ENCODE results near the gene RPL22L1. TPM values are rescaled to one million over a fixed set of nuclear protein-coding genes. Genes with fewer than 3 reads are reported as not detected.

RPL22L1 gene
- total and polyA plus RNA-seq, 2 of the 4 experiments (the other 2 are of a cell fraction) = 37.1 to 92.0 TPM

GRCh38 chr3:170899455-170899854 lies 29.5 kb upstream of the RPL22L1 start:
- Histone ChIP-seq H2AK9ac (replicated peaks; ENCODE audit: low read depth, low read length, poor library complexity) (no peak overlapping the region), H4K5ac (ENCODE audit: low read depth, low read length) (no peak overlapping the region), H2BK15ac (ENCODE audit: low read depth, low read length) (no peak overlapping the region), H3K27ac (ENCODE audit: insufficient read depth, low read length) (no peak overlapping the region), H2BK120ac (ENCODE audit: low read depth, low read length) (no peak overlapping the region), H4K20me1 (ENCODE audit: insufficient read depth, low read length) (no peaks in the 10 kb centered on the region), H3K4ac (ENCODE audit: low read depth, low read length) (no peak overlapping the region), H3K23ac (ENCODE audit: low read depth, low read length) (no peak overlapping the region), H3K56ac (ENCODE audit: extremely low read depth, insufficient read depth, low read length) (no peak overlapping the region), H3K9me3 (ENCODE audit: control insufficient read depth, insufficient read depth, low read length) (no peaks in the 10 kb centered on the region), H4K91ac (ENCODE audit: insufficient read depth, low read depth, low read length) (no peak overlapping the region), H2BK5ac (ENCODE audit: low read depth, low read length, poor library complexity, severe bottlenecking) (no peak overlapping the region), H3K4me3 (ENCODE audit: insufficient read depth, low read depth, low read length) (no peak overlapping the region), H3K4me1 (ENCODE audit: control insufficient read depth, insufficient read depth, low read length) (no peaks in the 10 kb centered on the region), H3K4me2 (ENCODE audit: low read depth, low read length) (no peak overlapping the region), H3K9me1 (ENCODE audit: insufficient read depth, low read length) (0 out of 2 replicates have a peak, but pooled peaks cover 2% of the 10 kb centered on the region), H3K79me1 (ENCODE audit: low read depth in 1 of 2, low read length in 2 of 2) (peaks cover 16 to 18% of the 10 kb centered on the region in 2 experiments), H2AFZ (replicated peaks; ENCODE audit: low read length, poor library complexity) (no peak overlapping the region), H2AK5ac (ENCODE audit: low read depth, low read length) (no peak overlapping the region), H2BK20ac (ENCODE audit: low read depth, low read length) (no peak overlapping the region), H3K14ac (replicated peaks; ENCODE audit: low read depth, low read length) (no peak overlapping the region), H3K27me3 (ENCODE audit: control insufficient read depth, insufficient read depth, low read length) (no peaks in the 10 kb centered on the region), H3K9ac (ENCODE audit: low read depth, low read length) (no peak overlapping the region), H3K36me3 (ENCODE audit: control insufficient read depth, insufficient read depth, low read length) (peaks cover 3% of the 10 kb centered on the region; the same call in 1 of the 2 replicates), H4K8ac (ENCODE audit: low read depth in 2 of 2, low read length in 2 of 2) (no peak overlapping the region), H3K18ac (ENCODE audit: low read depth, low read length) (no peak overlapping the region)
- ChIA-PET POLR2A (ENCODE audit: unreplicated experiment) (no interaction called here), CTCF (no interaction called here)
- DNase-seq = no peak
- no CpG with 5 or more reads among the region's 1 CpG for WGBS, 2 experiments (ENCODE audit: extremely low coverage in 2 of 2, insufficient read length in 1 of 2)
- TF ChIP-seq, protein P1, sequence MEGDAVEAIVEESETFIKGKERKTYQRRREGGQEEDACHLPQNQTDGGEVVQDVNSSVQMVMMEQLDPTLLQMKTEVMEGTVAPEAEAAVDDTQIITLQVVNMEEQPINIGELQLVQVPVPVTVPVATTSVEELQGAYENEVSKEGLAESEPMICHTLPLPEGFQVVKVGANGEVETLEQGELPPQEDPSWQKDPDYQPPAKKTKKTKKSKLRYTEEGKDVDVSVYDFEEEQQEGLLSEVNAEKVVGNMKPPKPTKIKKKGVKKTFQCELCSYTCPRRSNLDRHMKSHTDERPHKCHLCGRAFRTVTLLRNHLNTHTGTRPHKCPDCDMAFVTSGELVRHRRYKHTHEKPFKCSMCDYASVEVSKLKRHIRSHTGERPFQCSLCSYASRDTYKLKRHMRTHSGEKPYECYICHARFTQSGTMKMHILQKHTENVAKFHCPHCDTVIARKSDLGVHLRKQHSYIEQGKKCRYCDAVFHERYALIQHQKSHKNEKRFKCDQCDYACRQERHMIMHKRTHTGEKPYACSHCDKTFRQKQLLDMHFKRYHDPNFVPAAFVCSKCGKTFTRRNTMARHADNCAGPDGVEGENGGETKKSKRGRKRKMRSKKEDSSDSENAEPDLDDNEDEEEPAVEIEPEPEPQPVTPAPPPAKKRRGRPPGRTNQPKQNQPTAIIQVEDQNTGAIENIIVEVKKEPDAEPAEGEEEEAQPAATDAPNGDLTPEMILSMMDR (conservative IDR thresholded peaks at IDR 0.05; ENCODE audit: low read depth, low read length) = no peak
- peak; percentile 45 for TF ChIP-seq MAFK (IDR thresholded peaks at IDR 0.05; ENCODE audit: low read depth, low read length)
- BruUV-seq (replicated peaks) = no TSS peak
- no peak for ATAC-seq (ENCODE audit: low read depth)
- in situ Hi-C loops (cut with MboI; ENCODE audit: low sequenced_read_pairs) (no loop called here), intact Hi-C loops (cut with micrococcal nuclease) (no loop called here), dilution Hi-C loops (cut with HindIII; ENCODE audit: low sequenced_read_pairs, unreplicated experiment) (no loop called here)
